HCT116 (cell line): ENCODE data around the gene OCSTAMP. TPM values are rescaled to one million over a fixed set of nuclear protein-coding genes. Genes with fewer than 3 reads are reported as not detected.

Experiments
- ATAC-seq: fragments of 200-7000 bp; cut with Tn5 transposase; 2 replicates; pipeline ENCODE4 v1.9.1; 2020; ENCODE audit warnings: mild to moderate bottlenecking, moderate library complexity
- BruUV-seq: library from RNA; stranded (reverse); fragments of 400-500 nt; replicated peaks from 2 replicates; lab custom pipeline; 2021; lab: Mats Ljungman, UMichigan
- CTCF ChIA-PET: fragments of 300-600 bp; sonication (Branson Sonifier 250); formaldehyde crosslinking; loops from one replicate; lab custom pipeline; 2021; ENCODE audit warnings: antibody characterized with exemption; lab: Charles Lee
- POLR2A ChIA-PET: fragments of 300-600, 350-600 bp; sonication (Branson Sonifier 250); formaldehyde crosslinking; loops from one replicate; lab custom pipeline; 2021; ENCODE audit warnings: antibody characterized with exemption; lab: Charles Lee
- RAD21 ChIA-PET, 2 experiments: fragments of 300-600 bp; sonication (Branson Sonifier 250); formaldehyde crosslinking; loops; one replicate each; lab custom pipeline; 2023; ENCODE audit warnings: low total read pairs in 2 of 2; ENCODE audit not compliant: uncharacterized antibody in 2 of 2, unreplicated experiment in 2 of 2, low non-redundant PET in 1 of 2; lab: Charles Lee
- DNase-seq: peaks from one replicate; pipeline ENCODE4 v3.0.0-alpha.2; 2010; ENCODE audit warnings: low read depth, low spot score
- H2AFZ ChIP-seq: fragments of 200-600 bp; shearing (Covaris generic), sonication (generic); 2 replicates; pipeline ENCODE4 v1.6.1; 2017; ENCODE audit warnings: low read depth, mixed run types, mixed read lengths, antibody characterized with exemption, low read length; ENCODE audit not compliant: poor library complexity, severe bottlenecking
- H3K27ac ChIP-seq: 2 replicates; pipeline ENCODE4 v1.5.1; 2012; ENCODE audit warnings: low read depth, low read length
- H3K27me3 ChIP-seq: fragments of 200-600 bp; sonication (generic); 2 replicates; pipeline ENCODE4 v1.6.1; 2016; ENCODE audit warnings: mixed run types, low read length, mixed read lengths; ENCODE audit not compliant: insufficient read depth
- H3K36me3 ChIP-seq, 2 experiments: fragments of 200-500 bp in 1 of 2; fragments of 200-600 bp in 1 of 2; sonication (Bioruptor generic) in 1 of 2; sonication (generic) in 1 of 2; 2 replicates each; pipeline versions ENCODE4 v1.5.1 to v1.6.1; 2014 to 2016; ENCODE audit warnings: low read length in 2 of 2, inconsistent platforms in 1 of 2, mixed read lengths in 1 of 2, mixed run types in 1 of 2; ENCODE audit not compliant: insufficient read depth in 2 of 2, control insufficient read depth in 1 of 2
- H3K4me1 ChIP-seq, 2 experiments: fragments of 200-600 bp in 1 of 2; sonication (generic) in 1 of 2; 2 replicates each; pipeline versions ENCODE4 v1.5.1 to v1.6.1; 2012 to 2017; ENCODE audit warnings: low read length in 2 of 2, inconsistent platforms in 1 of 2, mild to moderate bottlenecking in 1 of 2, mixed read lengths in 1 of 2, mixed run types in 1 of 2, moderate library complexity in 1 of 2; ENCODE audit not compliant: insufficient read depth in 2 of 2, control insufficient read depth in 1 of 2
- H3K4me2 ChIP-seq: fragments of 200-600 bp; sonication (generic); 2 replicates; pipeline ENCODE4 v1.6.1; 2017; ENCODE audit warnings: mixed run types, low read length, mixed read lengths
- H3K4me3 ChIP-seq, 2 experiments: fragments of 200-600 bp in 1 of 2; sonication (generic) in 1 of 2; replicated peaks in 1 of 2; 2 replicates each; pipeline ENCODE4 v1.5.1; 2011 to 2016; ENCODE audit warnings: low read length in 2 of 2, control low read depth in 1 of 2, low read depth in 1 of 2, mild to moderate bottlenecking in 1 of 2, mixed read lengths in 1 of 2, mixed run types in 1 of 2
- H3K79me2 ChIP-seq: fragments of 200-600 bp; sonication (generic); 2 replicates; pipeline ENCODE4 v1.6.1; 2017; ENCODE audit warnings: mild to moderate bottlenecking, mixed run types, low read length, moderate library complexity, mixed read lengths; ENCODE audit not compliant: insufficient read depth
- H3K9ac ChIP-seq: fragments of 200-600 bp; sonication (generic); 2 replicates; pipeline ENCODE4 v1.6.1; 2016; ENCODE audit warnings: low read length, mixed read lengths
- H3K9me2 ChIP-seq: fragments of 200-600 bp; sonication (generic), shearing (Covaris generic); 2 replicates; pipeline ENCODE4 v1.6.1; 2017; ENCODE audit warnings: mixed run types, mild to moderate bottlenecking, moderate library complexity; ENCODE audit not compliant: insufficient read depth
- H3K9me3 ChIP-seq, 2 experiments: fragments of 200-500 bp in 1 of 2; fragments of 200-600 bp in 1 of 2; sonication (Bioruptor generic) in 1 of 2; sonication (generic) in 1 of 2; 2 replicates each; pipeline ENCODE4 v1.6.1; 2014 to 2017; ENCODE audit warnings: low read length in 2 of 2, mixed read lengths in 2 of 2, inconsistent platforms in 1 of 2, low read depth in 1 of 2, mild to moderate bottlenecking in 1 of 2, mixed run types in 1 of 2, moderate library complexity in 1 of 2; ENCODE audit not compliant: control insufficient read depth in 1 of 2, insufficient read depth in 1 of 2
- H4K20me1 ChIP-seq: fragments of 200-600 bp; sonication (generic), shearing (Covaris generic); 2 replicates; pipeline ENCODE4 v1.6.1; 2017; ENCODE audit warnings: mixed run types, mild to moderate bottlenecking, moderate library complexity; ENCODE audit not compliant: insufficient read depth
- CBX3 ChIP-seq: IDR thresholded peaks from 2 replicates; pipeline ENCODE4 v1.6.1; 2012; ENCODE audit warnings: low read depth
- EGR1 ChIP-seq: IDR thresholded peaks from 2 replicates; pipeline ENCODE4 v1.6.1; 2012; ENCODE audit warnings: low read depth
- EZH2 ChIP-seq: fragments of 200-600 bp; sonication (generic); IDR thresholded peaks from 2 replicates; pipeline ENCODE4 v1.6.1; 2017; ENCODE audit warnings: antibody characterized with exemption, mixed run types
- FOSL1 ChIP-seq: IDR thresholded peaks from 2 replicates; pipeline ENCODE4 v1.6.1; 2012; ENCODE audit warnings: low read depth
- POLR2A ChIP-seq: IDR thresholded peaks from 2 replicates; pipeline ENCODE4 v1.7.0; 2011; ENCODE audit warnings: borderline replicate concordance; ENCODE audit not compliant: insufficient read depth, insufficient read length; ENCODE audit errors: extremely low read depth
- RAD21 ChIP-seq: IDR thresholded peaks from 2 replicates; pipeline ENCODE4 v1.6.1; 2012; ENCODE audit warnings: low read depth, mild to moderate bottlenecking
- SIN3A ChIP-seq: IDR thresholded peaks from 2 replicates; pipeline ENCODE4 v1.6.1; 2012; ENCODE audit warnings: low read depth
- SP1 ChIP-seq: IDR thresholded peaks from 2 replicates; pipeline ENCODE4 v1.6.1; 2012; ENCODE audit warnings: low read depth
- SRF ChIP-seq: IDR thresholded peaks from 2 replicates; pipeline ENCODE4 v1.6.1; 2012; ENCODE audit warnings: low read depth
- TCF7L2 ChIP-seq: IDR thresholded peaks from 2 replicates; pipeline ENCODE4 v1.7.0; 2011; ENCODE audit warnings: borderline replicate concordance, inconsistent platforms; ENCODE audit not compliant: insufficient read depth, insufficient read length; ENCODE audit errors: extremely low read depth
- ZFX ChIP-seq: fragments of 450-650 bp; IDR thresholded peaks from 2 replicates; pipeline ENCODE4 v1.6.1; 2017
- intact Hi-C: fragments of 100-400 bp; cut with micrococcal nuclease; formaldehyde crosslinking; loops from 2 replicates; pipeline ENCODE4 v1.10.0; 2022
- total RNA-seq: library from RNA; stranded (reverse); gene quantifications from one replicate; pipeline ENCODE4 v1.2.1, GENCODE V29; 2021; ENCODE audit not compliant: unreplicated experiment
- TF ChIP-seq, protein P1 (sequence below): IDR thresholded peaks from 2 replicates; pipeline ENCODE4 v1.6.1; 2011; ENCODE audit warnings: mild to moderate bottlenecking, low read length, moderate library complexity; ENCODE audit not compliant: insufficient replicate concordance; ENCODE audit errors: extremely low read depth
- TF ChIP-seq, protein P2 (sequence below), 3 experiments: fragments of 200-600 bp in 1 of 3; sonication (generic) in 1 of 3; IDR thresholded peaks in 2 of 3; conservative IDR thresholded peaks in 1 of 3; 2 replicates each; pipeline ENCODE4 v1.5.1; 2012 to 2017; ENCODE audit warnings: low read depth in 2 of 3, low read length in 2 of 3, antibody characterized with exemption in 1 of 3, borderline replicate concordance in 1 of 3, control low read depth in 1 of 3, mild to moderate bottlenecking in 1 of 3, mixed read lengths in 1 of 3, mixed run types in 1 of 3, moderate library complexity in 1 of 3; ENCODE audit not compliant: insufficient read depth in 1 of 3
- TF ChIP-seq, protein P3 (sequence below): IDR thresholded peaks from 2 replicates; pipeline ENCODE4 v1.6.1; 2012; ENCODE audit warnings: low read depth

Gene OCSTAMP
- total RNA-seq, 1 experiment from 2014 or later: not detected

DNA sequence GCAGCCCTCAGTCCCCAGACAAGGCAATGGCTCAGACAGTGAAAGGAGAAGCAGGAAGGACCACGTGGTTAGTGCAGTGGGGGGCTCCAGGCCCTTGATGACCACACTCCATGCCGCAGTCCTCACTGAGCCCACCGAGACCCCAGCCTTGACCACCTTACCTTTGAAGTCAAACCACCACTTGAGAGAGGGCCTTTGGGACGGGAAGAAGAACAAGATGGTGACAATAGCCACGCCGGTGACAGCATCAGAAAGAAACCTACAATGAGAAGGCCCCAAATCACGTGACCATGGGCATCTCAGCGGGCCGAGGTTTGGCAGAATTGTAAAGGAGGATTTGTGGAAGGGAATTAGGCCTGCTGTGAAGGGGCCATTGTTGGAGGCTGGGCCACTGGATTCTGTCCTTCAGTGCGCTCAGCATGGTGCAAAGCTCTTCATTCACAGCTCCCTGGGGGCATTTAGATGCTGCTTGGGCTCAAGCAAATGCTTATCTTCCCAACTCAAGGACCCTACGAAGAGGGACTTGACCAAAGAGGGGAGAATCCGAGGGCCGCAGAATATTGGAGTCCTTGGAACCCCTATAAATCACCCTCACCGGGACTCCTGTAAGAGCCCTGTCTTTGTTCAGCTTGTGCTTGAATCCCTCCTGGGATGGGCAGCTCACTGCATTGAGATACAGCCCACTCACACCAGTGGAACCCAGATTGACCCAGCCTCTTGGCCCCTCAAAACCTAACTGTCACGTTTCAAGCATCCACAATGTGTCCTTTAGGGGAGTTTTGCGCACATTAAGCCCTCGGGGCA, 33.2 kb upstream of the OCSTAMP start (continued):
- TF ChIP-seq EGR1 (no peak), SP1 (no peak), RAD21 (no peak), SIN3A (no peak), EZH2 (no peak), FOSL1 (no peak)
- TF ChIP-seq, protein P1, sequence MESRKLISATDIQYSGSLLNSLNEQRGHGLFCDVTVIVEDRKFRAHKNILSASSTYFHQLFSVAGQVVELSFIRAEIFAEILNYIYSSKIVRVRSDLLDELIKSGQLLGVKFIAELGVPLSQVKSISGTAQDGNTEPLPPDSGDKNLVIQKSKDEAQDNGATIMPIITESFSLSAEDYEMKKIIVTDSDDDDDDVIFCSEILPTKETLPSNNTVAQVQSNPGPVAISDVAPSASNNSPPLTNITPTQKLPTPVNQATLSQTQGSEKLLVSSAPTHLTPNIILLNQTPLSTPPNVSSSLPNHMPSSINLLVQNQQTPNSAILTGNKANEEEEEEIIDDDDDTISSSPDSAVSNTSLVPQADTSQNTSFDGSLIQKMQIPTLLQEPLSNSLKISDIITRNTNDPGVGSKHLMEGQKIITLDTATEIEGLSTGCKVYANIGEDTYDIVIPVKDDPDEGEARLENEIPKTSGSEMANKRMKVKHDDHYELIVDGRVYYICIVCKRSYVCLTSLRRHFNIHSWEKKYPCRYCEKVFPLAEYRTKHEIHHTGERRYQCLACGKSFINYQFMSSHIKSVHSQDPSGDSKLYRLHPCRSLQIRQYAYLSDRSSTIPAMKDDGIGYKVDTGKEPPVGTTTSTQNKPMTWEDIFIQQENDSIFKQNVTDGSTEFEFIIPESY: no peak

DNA sequence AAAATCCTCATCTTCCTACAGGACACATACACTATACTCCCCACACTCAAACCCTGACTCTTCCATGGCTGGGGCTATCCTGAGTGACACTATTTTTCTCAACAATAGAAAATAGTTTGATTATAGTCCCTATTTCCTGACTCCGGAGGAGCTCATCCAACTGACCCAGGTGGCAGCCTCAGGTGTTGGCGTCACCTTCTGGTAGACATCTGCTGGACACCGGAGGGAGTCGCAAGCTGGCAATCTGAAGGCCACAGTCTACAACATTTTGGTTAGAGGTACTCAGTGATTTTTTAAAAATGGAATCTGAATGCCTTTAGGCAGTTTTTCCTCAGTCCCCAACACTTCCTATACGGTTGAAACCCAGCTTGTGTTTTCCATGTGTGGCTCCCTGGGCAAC, 32.2 kb upstream of the OCSTAMP start:
- BruUV-seq: no TSS peak
- no peak for DNase-seq
- POLR2A ChIA-PET: no interaction called here
- TF ChIP-seq CBX3 (no peak), RAD21 (peak; percentile 27; the same call in 1 of the 2 replicates), SRF (no peak), ZFX (no peak), POLR2A (no peak), FOSL1 (no peak), TCF7L2 (no peak)
- TF ChIP-seq, protein P2, sequence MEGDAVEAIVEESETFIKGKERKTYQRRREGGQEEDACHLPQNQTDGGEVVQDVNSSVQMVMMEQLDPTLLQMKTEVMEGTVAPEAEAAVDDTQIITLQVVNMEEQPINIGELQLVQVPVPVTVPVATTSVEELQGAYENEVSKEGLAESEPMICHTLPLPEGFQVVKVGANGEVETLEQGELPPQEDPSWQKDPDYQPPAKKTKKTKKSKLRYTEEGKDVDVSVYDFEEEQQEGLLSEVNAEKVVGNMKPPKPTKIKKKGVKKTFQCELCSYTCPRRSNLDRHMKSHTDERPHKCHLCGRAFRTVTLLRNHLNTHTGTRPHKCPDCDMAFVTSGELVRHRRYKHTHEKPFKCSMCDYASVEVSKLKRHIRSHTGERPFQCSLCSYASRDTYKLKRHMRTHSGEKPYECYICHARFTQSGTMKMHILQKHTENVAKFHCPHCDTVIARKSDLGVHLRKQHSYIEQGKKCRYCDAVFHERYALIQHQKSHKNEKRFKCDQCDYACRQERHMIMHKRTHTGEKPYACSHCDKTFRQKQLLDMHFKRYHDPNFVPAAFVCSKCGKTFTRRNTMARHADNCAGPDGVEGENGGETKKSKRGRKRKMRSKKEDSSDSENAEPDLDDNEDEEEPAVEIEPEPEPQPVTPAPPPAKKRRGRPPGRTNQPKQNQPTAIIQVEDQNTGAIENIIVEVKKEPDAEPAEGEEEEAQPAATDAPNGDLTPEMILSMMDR (IDR thresholded peaks at IDR 0.05 in 2 of 3, conservative IDR thresholded peaks at IDR 0.05 in 1 of 3; ENCODE audit: borderline replicate concordance in 1 of 3, insufficient read depth in 1 of 3, low read depth in 2 of 3, low read length in 2 of 3): peak; percentile 6 to 31 (median 30); a peak in 2 of 6 replicates
- TF ChIP-seq, protein P1: no peak
- TF ChIP-seq, protein P3, sequence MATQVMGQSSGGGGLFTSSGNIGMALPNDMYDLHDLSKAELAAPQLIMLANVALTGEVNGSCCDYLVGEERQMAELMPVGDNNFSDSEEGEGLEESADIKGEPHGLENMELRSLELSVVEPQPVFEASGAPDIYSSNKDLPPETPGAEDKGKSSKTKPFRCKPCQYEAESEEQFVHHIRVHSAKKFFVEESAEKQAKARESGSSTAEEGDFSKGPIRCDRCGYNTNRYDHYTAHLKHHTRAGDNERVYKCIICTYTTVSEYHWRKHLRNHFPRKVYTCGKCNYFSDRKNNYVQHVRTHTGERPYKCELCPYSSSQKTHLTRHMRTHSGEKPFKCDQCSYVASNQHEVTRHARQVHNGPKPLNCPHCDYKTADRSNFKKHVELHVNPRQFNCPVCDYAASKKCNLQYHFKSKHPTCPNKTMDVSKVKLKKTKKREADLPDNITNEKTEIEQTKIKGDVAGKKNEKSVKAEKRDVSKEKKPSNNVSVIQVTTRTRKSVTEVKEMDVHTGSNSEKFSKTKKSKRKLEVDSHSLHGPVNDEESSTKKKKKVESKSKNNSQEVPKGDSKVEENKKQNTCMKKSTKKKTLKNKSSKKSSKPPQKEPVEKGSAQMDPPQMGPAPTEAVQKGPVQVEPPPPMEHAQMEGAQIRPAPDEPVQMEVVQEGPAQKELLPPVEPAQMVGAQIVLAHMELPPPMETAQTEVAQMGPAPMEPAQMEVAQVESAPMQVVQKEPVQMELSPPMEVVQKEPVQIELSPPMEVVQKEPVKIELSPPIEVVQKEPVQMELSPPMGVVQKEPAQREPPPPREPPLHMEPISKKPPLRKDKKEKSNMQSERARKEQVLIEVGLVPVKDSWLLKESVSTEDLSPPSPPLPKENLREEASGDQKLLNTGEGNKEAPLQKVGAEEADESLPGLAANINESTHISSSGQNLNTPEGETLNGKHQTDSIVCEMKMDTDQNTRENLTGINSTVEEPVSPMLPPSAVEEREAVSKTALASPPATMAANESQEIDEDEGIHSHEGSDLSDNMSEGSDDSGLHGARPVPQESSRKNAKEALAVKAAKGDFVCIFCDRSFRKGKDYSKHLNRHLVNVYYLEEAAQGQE: no peak

More for the DNA sequence above, 32.2 kb upstream of the OCSTAMP start:
- Histone ChIP-seq H4K20me1 (no peaks in the 10 kb centered on the region), H3K9me2 (no peaks in the 10 kb centered on the region), H3K79me2 (no peaks in the 10 kb centered on the region), H3K9ac (no peak overlapping the region), H3K27me3 (no peaks in the 10 kb centered on the region), H2AFZ (no peak overlapping the region), H3K4me2 (no peak overlapping the region), H3K36me3 (no peaks in the 10 kb centered on the region), H3K9me3 (no peaks in the 10 kb centered on the region), H3K27ac (no peak overlapping the region), H3K4me1 (no peaks in the 10 kb centered on the region), H3K4me3 (no peak overlapping the region)
- RAD21 ChIA-PET: no interaction called here
- intact Hi-C loops: no loop called here
- ATAC-seq: peak; percentile 76
- CTCF ChIA-PET: interaction anchor here (0.7 to 2.0 kb wide), 7 partner anchors 8 to 70 kb away, joined by 3 to 12 read pairs (median 3); no protein-coding TSS in a partner anchor
